GM21786 (cell line): Measurements from ENCODE around the gene HOXA13.

Source experiments
- ATAC-seq: cut with Tn5 transposase; IDR thresholded peaks from one replicate; pipeline ENCODE4 v1.9.1; 2021; ENCODE audit not compliant: unreplicated experiment

HOXA13 gene

DNA sequence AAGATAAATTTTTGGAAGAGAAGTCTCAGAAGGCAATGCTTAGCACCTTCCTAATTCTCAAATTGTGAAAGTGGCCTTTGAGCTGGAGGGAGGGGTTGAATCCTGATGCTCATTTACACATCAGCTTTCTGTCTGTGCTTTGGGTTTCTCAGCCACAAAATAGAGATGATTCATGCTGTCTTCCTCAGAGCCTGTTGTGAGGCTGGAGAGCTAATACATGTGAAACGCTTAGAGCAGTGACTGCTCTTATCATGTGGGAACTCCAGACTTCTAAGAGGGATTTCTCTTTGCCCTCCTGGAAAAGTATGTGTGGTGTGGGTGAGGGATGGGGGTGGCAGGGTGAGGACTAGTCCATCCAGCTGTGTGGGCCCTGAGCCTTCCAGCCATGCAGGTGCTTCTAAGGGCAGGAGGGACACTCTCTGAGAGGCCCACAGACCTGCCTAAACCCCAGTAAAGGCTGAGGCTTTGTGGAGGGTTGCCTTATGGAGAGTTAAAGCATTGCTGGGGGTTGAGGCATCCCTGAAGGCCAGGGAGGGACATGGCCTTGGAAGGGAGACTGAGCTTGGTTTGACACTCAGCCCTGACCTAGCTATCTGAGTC, 37.9 kb upstream of the HOXA13 start:
- ATAC-seq, result no peak

DNA sequence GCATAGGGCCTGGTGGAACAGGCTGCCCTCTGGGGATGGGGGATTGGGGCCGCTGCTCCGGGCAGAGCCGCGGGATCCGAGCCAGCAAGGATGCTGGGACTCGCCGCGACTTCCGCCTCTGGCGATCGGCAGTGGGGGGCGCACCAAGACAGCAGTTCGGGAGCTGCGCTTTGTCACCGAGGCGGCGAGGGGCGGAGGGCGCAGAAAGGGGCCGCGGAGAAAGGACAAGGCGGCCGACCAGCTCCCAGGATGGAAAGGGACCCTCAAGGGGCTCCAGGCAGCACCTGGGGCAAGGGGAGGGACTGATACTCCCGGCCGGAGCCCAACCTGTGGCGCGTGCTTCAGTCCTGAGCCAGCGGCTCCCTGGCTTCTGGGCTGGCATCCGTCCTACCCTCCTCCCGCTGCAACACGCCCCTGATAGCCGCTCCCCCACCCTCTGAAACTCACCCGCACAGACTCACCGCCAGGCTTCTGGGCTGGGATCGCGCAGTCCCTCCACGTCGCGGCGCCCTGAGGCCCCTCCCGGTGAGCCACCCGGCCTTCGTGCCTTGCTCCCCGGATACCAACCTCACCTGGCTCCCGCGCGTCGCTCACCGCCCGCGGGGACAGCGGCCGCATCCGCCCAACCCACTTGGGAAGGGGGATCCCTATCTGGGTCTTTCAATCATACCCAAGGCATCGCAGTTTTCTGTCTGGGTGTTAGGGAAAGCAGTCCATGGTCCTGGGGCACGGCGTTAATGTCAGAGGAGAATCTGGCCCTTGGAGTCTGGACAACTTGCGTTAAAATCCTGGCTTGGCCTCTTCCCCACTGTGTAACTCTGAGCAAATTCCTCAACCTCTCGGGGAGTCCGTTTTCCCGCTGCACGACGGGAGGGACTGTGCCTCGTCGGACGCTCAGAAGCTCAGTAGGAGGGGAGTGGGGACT, 35.8 kb upstream of the HOXA13 start:
- ATAC-seq, result no peak

DNA sequence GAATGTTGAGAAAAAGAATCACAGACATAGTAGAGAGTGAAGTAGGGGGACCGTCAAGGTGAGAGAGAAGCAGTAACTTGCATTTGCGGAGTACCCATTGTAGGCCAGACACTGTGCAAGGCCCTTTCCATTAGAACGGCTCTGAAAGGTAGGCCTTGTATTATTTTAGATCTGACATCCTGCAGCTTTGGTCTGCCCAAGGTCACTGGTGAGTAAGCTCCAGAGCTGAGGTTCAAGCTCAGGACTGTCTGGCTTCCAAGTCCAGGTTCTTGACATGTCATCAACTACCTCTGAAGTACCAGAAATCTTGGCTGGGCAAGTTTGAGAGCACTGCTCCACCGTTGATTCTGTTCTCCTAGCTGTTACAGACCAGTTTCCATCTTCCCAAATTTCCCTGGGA, 29.6 kb upstream of the HOXA13 start:
- ATAC-seq, result no peak

DNA sequence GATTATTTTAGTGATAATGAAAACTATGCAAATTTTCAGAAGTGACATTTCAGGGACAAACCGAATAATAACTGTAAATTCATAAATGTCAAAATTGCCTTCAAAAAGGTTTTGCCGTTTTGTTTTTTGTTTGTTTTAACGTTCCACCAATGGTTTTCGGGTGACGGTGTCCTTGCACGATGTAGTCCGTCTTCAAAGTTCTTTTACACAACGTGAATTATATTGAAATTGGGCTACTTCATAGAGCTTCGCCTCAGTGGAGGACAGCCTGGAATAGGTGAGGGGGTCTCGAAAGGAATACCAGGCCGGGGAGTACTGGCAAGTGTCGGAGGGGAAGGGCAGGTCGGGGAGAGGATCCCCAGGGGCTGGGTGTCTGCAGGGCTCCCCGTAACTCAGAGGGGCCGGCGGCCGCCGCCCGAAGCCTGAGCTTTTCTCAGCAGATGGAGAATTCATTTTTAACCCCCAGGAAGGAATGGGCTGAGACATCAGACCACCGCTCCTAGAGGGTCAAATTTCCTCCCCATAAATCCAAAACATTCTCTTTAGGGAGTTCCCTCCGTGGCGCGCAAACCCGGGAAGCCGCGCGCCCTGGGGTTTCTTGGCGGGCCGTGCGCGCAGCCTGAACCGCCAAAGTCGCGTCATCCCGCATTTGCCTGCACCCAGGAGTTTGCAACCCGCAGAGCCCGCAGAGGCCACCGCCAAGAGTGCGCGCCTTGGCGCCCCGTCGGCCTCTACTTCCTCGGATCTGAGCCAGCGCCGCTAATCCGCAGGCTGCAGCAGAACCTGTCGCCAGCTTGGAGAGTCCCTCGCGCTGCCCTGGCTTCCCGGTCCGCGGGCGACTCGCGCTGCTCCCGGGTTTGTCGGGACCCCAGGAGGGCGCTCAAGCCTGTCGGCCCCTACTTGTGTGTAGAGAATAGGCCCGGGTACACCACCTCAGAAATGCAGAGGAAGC, 25.4 kb upstream of the HOXA13 start:
- ATAC-seq, result no peak

DNA sequence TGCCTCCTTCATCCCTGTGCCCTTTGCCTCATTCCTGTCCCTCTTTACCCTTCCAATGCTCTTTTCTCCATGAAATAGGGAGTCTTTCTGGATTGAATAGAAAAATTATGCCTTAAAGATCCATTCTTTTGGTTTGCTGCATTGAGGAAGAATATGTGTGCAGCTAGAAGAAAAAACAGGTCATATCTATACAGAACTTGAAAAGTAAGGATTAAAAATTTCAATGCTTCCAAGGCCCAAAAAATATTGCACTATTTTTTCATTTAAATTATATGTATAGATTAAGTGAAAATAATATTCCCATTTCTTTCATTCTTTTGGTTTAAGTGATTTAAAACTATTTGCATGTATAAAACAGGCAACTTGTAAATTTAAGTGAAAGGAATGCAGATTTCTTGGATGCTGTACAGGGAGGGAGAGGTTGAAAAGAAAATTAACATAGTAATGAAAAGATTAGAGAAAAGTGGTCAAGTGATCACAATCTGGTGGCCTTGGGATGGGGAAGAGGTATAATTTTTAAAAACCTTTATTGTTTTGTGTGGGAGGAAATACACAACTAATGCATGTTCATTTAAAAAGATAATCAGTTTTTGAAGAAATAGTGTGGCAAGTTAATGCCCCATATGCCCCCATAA, 24.2 kb upstream of the HOXA13 start:
- no peak for ATAC-seq

DNA sequence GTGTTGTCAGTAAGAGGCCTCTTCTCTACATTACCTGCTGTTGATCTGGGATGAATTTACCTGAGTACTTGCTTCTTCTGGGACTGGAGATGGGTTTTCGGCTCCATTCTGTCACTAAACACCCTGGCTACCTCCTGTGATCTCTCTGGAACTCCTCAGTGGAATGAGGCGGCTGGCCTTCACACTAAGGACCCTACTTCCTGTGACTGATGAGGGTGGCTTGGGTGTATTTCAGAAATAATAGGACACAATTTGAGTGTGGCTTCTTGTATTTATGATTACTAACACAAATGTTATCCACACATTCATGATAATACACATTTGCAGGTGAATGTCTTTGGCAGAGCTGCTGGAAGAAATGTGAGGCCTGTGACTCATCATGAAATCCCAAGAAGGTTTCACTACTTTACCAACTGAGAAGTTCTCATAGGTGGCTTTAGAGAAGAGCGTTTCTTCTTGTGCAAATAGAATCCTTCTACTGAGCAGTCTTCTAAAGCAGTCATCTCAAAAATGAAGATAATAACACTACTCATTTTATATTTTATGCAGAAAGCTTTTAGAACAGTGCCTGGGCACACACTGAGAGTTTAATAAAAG, 21.4 kb upstream of the HOXA13 start:
- no peak for ATAC-seq

DNA sequence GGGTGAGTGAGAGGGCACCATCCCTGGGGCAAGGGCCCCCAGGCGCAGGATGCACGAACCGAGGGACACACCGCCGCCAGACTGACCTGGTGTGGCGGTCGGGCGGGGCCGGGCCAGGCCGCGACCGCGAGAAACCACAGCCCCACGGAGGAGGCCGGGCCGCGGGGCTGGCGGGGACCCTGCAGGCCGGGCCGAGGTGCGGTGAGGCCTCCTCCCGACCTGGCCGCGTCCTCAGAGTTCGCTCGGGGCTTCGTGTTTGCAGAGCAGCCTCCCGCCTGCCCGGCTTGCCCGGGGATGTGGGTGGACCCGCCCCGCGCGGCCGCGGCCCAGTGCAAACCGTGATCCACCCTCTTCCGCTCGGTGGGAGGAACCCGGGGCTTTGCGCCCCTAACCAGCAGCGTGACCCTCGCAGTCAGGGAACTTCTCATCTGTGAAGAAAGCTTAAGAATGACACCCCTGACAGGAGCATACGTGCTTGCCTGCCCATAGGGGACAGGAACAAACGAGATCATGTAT, 20.6 kb upstream of the HOXA13 start:
- no peak for ATAC-seq

DNA sequence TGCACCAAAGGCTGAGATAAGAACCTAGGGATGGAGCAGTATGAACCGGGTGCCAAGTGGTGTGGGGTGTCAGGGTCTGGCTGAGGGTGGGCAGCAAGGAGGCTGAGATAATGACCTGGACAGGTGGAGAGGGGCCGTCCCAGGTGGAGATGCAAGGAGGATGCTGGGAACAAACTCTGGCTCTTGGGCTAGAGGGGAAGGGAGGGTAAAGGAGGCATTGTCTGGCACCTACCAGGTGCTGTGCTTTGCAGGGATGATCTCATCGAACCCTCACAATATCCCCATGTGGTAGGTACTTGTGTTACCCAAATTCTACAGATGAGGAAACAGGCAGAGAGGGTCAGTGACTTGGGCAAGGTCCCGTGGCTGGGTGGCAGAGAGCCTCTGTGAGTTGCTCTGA, 19.9 kb upstream of the HOXA13 start:
- no peak for ATAC-seq

DNA sequence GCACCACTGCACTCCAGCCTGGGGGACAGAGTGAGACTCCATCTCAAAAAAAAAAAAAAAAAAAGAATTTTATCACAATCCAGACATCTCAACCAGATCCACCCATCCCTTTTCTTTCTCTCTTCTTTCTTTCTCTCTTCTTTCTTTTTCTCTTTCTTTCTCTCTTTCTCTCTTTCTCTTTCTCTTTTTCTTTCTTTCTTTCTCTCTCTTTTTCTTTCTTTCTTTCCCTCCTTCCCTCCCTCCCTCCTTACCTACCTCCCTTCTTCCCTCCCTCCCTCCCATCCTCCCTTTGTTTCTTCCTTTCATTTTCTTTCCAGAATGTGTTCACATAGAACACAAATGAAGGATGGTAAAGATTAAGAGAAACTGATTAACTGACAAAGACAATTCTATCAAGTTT, 18.1 kb upstream of the HOXA13 start:
- no peak for ATAC-seq

DNA sequence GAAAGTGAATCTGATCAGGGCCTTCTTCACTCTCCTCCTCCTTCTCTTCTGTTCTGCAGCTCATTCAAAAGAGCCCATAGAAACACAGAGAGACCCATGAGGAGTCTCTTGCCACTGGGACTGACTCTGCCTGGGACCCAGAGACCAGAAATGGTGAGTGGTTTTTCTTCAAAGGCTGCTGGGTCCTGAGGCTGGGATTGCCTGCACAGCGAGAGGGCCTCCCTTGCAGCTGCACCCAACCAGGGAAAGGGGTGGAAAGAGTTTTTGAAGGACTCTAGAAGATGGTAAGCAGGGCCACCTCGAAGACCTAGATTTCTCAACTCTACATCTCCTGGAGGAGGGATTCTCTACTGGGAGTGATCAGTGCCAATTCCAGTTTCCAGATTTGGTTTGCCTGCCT, 15.5 kb upstream of the HOXA13 start:
- no peak for ATAC-seq

DNA sequence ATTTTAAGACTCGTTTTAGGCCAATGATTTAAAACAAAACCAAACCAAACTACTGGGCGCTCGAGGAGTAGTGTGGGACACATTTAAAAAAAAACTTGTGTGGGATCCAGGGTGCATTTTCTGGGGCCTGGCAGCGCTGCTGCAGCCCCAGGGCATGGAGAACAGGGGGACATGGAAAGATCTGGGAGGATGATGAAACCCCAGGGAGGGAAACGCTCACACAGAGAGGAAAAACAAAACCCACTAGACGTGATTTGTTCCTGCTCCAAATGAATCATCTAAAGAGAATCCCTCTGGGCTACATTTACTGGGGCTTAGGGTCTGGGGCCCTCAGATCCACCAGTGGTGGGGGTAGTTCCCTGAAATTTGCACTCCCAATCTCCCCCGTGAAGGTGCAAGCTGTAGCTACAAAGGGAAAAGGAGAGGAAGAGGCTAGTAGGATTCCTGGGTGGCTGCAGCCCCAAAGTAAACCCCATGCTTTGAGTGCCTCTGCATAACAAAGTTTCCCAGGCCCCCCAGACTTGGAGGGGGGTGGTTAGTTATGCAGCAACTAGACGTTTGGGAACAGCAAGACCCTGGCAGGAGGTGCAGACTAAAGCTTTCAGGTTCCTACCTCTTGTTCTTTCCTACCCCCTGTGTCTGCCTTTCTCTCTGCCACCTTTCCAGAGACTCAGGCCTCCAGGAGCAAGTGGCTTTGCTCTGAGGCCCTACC, 14.5 kb upstream of the HOXA13 start:
- no peak for ATAC-seq

DNA sequence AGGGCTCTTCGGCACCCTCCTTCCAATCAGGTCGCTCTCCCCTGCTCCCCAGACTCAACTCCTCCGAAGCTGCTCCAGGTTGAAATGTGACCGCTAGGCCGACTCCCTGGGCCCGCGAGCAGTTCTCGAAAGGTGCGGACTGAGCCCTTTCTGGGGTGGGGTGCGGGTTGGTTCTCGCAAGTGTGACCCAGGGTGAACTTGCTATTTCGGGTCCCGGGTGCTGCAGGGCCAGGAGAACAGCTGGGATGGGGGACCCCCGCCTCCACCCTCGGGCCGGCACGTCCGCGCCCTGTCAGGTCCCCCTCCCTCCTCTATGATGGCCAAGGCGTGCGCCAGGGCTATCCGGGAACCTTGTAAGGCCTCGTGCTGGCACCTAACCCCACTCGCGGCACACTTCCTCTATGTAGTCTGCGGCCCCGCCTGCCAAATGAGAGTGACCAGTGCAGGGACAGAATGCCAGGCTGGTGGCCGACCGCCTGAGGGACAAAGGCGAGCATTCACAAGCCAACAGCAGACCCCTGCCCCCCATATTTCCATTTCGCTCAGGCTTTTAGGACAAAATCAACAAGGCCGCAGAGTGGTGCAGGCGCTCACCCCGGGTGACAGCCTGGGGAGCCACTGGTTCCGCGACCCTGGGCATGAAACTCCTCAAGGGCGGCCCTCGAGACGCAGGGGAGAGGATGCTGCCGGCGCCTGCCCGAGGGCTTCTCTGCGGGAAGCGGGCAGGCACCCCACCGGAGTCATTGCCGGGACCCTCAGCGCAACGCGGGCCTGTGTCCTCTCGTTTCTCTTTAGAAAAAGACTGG, 13.7 kb upstream of the HOXA13 start:
- no peak for ATAC-seq

DNA sequence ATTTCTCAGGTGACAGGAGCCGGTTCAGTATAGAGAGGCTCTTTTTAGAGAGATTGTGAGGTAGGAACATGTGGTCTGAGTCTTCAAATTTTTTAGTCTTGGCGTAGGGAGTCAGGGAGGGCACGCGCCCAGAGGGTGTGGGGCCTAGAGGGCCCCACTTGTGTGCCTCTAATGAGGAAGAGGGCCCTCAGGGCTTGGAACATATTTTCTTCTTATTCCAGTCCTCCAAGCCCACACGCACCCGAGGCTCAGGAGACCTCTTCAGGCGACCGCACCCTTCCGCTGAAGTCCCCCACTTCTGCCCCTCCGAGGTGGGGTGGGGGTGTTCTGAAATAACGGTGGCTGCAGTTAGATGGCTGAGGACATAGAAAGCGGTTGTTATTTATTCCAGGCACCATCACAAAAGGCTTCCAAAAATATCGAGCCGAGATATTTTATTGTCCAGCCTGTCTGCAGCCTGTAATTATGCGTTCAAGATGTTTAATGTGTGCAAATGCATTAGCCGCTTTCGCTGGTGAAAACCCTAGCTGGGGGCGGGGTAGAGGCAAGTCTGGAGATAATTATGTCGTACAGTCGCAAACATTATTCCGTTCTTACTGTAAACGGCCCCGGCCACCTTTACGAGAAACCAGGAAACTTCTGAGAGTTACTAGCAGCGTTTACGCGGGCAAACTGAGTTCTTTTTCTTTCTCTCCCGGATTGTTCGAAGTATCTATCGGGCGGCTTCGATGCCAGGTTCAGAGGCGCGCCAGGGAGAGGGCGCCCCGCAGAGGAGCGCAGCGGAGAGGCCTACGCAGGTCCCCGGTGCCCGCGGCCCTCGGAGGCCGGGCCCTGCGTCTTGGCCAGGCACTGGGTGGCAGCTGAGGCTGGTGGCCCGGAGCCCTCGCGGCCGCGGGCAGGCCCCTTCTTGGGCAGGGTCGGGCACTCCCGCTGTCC, 12.9 kb upstream of the HOXA13 start:
- no peak for ATAC-seq

DNA sequence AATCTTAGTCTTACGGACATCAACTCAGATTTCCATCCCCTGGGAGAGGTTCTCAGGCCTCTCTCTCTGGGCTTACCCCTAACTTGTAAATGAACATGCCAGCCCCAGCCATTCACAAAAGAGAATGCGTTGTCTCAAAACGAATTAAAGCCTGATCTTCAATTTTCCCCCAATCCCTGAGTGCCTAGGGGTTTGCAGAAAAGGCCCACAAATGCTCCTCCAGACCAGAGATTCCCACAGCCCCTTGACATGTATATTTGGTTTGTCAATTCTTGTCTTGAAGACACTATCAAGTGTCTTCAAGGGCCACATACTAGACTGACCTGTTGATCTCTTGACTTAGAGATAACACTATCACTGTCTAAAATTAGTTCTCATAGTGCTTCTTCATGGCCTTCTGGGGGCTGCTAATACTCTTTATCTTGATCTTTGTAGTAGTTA, 11.9 kb upstream of the HOXA13 start:
- ATAC-seq, result no peak

DNA sequence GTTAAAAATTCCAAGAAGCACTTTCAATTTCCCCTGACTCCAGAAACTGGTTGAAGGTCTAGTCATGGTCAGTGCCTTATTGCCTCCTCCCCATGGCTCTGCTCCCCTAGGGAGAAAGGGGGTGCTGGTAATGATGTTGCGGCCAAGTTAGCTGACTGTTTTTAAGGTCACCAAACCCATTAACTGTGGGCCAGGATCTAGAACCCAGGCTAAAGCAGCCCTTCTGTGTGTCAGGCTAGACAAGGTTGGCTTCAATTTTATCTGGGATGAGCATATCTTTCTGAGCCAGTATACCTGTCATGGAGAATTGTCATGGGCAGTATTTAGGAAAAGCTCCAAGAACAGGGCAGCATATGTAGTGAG, 11.2 kb upstream of the HOXA13 start:
- no peak for ATAC-seq

DNA sequence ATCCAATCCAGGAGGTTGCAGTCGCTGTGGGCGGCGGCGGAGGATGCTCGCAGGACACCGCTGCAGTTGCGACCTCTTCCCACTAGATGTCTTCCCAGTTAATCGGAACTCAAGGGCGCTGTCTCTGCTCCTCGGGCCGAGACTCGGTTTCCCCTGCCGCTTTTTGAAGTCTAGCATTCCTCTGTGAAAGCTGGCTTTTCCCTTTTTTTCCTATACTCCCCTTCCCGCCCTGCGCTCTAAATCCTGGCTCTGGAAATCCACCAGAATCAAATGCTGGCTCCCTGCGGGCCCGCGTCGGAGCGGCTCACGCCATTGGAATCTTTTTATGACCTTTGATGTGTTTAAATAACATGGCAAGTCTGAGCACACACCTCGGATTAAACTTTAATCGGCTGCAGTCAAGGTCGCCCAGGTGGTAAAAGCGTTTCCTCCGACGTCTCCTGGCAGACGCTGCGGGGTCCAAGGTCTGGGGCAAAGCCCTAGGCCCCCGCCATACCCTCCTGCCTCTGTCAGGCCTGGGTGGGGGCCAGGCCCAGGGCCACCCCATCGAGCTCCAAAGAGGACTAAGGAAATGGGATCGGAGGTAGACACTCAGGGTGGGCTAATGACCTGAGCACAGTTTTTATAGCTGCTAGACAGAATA, 10.7 kb upstream of the HOXA13 start:
- ATAC-seq, result no peak

DNA sequence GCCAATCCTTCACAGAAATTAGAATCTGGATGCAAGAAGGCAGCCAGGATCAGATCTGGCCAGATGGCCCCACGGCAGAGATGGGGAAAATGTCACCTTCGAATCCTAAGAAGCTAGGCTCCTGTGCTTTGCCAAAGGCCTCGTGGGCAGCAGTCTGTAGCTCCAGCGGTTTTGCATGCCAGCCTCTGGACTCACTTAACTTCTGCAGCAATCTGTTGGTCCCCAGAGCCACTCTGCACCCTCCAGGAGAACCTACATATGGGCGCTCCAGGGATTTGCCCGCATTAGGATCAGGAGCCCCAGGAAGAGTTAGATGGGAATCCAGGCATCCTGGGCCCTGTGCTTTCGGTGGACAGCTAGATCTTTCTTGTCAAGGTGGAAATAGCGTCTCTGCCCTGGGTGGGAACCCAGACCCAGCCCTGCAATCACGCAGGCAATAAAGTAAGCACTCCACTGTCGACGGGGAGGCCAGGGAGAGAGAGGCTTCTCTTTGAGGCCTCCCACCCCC, 10.1 kb upstream of the HOXA13 start:
- no peak for ATAC-seq
